Cardiac muscle cell (in vitro differentiated cells and primary cell): ENCODE data around the gene DUSP16. TPM values are rescaled to one million over a fixed set of nuclear protein-coding genes. Genes with fewer than 3 reads are reported as not detected.
A peak's percentile ranks its signal among the peaks of the same experiment; 100 is the strongest.

ENCODE experiments used
- DNase-seq, 2 donors: peaks; one replicate each; pipeline versions ENCODE4 v3.0.0 to v3.0.0-alpha.2; 2010 to 2017; ENCODE audit warnings: low read depth in 1 of 2, low spot score in 1 of 2
- H3K27ac ChIP-seq: fragments of 200-600 bp; sonication (generic); 2 replicates; pipeline ENCODE4 v1.5.1; 2016
- H3K27me3 ChIP-seq: fragments of 200-600 bp; sonication (generic); 2 replicates; pipeline ENCODE4 v1.6.0; 2016; ENCODE audit warnings: control low read depth
- H3K36me3 ChIP-seq: fragments of 200-600 bp; sonication (generic); 2 replicates; pipeline ENCODE4 v1.5.1; 2016; ENCODE audit warnings: control low read depth
- H3K4me1 ChIP-seq: fragments of 200-600 bp; sonication (generic); 2 replicates; pipeline ENCODE4 v1.8.1; 2017; ENCODE audit warnings: low read depth, mild to moderate bottlenecking, mixed run types
- H3K4me3 ChIP-seq: fragments of 200-600 bp; sonication (generic); 2 replicates; pipeline ENCODE4 v1.5.1; 2016; ENCODE audit warnings: mild to moderate bottlenecking
- H3K9me3 ChIP-seq: fragments of 200-600 bp; sonication (generic); 2 replicates; pipeline ENCODE4 v1.5.1; 2017; ENCODE audit warnings: low read depth, mild to moderate bottlenecking, control low read depth
- CTCF ChIP-seq: IDR thresholded peaks from 2 replicates; pipeline ENCODE4 v1.5.1; 2012; ENCODE audit warnings: low read depth, mild to moderate bottlenecking, low read length
- polyA plus RNA-seq: library from polyadenylated mRNA; unstranded; fragments of >200 nt; fragmentation: Nextera tagmentation; extraction: Ambion mirVana; gene quantifications from 2 replicates; pipeline ENCODE4 v1.2.1, GENCODE V29; 2016
- total RNA-seq: library from RNA; depleted of rRNA; stranded (reverse); fragments of >200 nt; gene quantifications from 2 replicates; pipeline ENCODE4 v1.2.3, GENCODE V29; 2016

DUSP16 gene
- total and polyA plus RNA-seq, 2 experiments from 2014 or later = 5.9 to 28.1 TPM

- Histone ChIP-seq H3K4me1 (peaks cover 4% of the 10 kb centered on the region), H3K27me3 (no peaks in the 10 kb centered on the region), H3K27ac (no peak overlapping the region), H3K36me3 (no peaks in the 10 kb centered on the region), H3K9me3 (no peaks in the 10 kb centered on the region), H3K4me3 (no peak overlapping the region)
- no peak for TF ChIP-seq CTCF
- DNase-seq = no peak
These were observed 111.6 kb downstream of the DUSP16 start for GRCh38 chr12:12451098-12451497.

- Histone ChIP-seq H3K36me3 (no peaks in the 10 kb centered on the region), H3K27ac (no peak overlapping the region), H3K9me3 (no peaks in the 10 kb centered on the region), H3K27me3 (no peaks in the 10 kb centered on the region), H3K4me3 (no peak overlapping the region), H3K4me1 (peaks cover 4% of the 10 kb centered on the region)
- DNase-seq = peak in 1 of 2 donors; percentile 42
- no peak for TF ChIP-seq CTCF
These were observed 112.6 kb downstream of the DUSP16 start for GRCh38 chr12:12450043-12450471.

DNA sequence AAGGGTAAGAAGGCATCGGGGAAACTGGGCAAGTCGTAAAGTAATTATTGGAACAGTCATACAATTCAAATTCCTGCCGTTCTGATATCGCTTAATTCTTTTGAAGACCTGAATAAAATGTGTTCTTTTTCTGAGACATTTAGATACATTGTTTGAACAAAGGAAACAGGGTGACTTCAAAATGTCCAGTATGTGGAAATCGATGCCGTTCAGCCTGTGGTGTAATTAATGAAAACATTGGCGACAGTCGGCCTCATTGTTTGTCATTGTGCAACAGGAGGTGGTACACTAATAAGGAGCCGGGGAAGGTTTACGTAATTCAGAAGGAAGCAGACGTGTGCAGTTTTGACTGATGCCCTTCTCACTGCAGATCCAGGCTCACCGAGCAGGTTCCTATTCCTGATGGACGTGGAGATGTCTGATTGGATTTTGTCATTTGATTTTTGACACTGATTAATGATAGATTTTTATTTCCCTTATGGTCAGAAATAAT is 113.1 kb downstream of the DUSP16 start:
- no peaks in the 10 kb centered on the region for H3K9me3 ChIP-seq

GRCh38 chr12:12447837-12448236 is 114.8 kb downstream of the DUSP16 start:
- Histone ChIP-seq H3K27me3 (no peaks in the 10 kb centered on the region), H3K36me3 (no peaks in the 10 kb centered on the region), H3K4me3 (no peak overlapping the region), H3K27ac (no peak overlapping the region), H3K9me3 (no peaks in the 10 kb centered on the region), H3K4me1 (peaks cover 14% of the 10 kb centered on the region)
- no peak for DNase-seq
- TF ChIP-seq CTCF = no peak

More for the DNA sequence above, 113.1 kb downstream of the DUSP16 start:
- no peaks in the 10 kb centered on the region for H3K36me3 ChIP-seq
- peaks cover 4% of the 10 kb centered on the region for H3K4me1 ChIP-seq
- no peaks in the 10 kb centered on the region for H3K27me3 ChIP-seq
- H3K27ac ChIP-seq = no peak overlapping the region
- DNase-seq = peak in 1 of 2 donors; percentile 84
- TF ChIP-seq CTCF = no peak
- no peak overlapping the region for H3K4me3 ChIP-seq

DNA sequence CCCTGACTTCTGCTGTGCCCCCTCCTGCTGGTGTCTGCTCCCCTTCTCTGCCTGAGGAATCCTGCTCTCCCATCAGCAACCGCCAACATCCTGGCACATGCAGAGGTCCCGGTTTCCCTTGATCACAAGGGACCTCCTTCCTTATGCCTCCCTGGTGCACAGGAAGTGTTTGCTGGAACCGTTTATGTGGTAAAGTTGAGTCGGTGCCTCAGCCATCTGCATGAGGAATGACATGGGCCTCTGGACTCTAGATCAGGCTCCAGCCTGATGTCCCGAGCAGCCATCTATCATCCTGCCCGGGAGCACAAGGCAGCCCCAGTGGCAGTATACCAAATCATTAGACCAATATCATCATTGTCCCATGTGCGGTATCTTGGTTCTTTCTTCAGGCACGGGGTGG is 115.4 kb downstream of the DUSP16 start:
- no peak for TF ChIP-seq CTCF
- H3K4me3 ChIP-seq = no peak overlapping the region
- no peak for DNase-seq
- no peaks in the 10 kb centered on the region for H3K36me3 ChIP-seq
- H3K27me3 ChIP-seq = no peaks in the 10 kb centered on the region
- no peaks in the 10 kb centered on the region for H3K9me3 ChIP-seq
- H3K4me1 ChIP-seq = peaks cover 20% of the 10 kb centered on the region
- H3K27ac ChIP-seq = no peak overlapping the region
